ENCODE measurements around the gene GCNT2. TPM values are rescaled to one million over a fixed set of nuclear protein-coding genes. Genes with fewer than 3 reads are reported as not detected.
"Not testable (repeated sequence)": the region's sequence is repeated elsewhere in the genome, so short reads cannot be mapped to it uniquely, and the experiment has no call there.

GCNT2 gene
- total RNA-seq, 1 donor from 2014 or later, result 16.7 TPM

DNA sequence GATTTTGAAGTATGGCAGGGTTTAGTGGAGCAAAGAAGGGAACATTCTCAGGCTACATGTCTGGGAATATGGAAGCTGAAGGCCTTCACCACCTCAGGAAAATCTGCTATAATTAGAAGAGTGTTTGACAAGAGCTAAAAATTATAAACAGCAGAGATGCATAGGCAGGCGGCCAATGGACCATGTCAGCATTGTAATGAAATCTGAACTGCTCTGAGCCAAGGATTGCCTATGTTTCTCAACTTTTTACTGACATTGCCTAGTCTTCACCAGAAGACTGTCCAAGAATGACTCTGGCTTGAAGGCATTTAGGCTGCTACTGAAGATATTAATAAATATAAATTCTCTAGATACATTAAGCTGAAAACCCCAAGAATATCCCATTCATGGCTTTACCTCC, 89.1 kb downstream of the GCNT2 start:
- H3K4me1 ChIP-seq, result peaks cover 0 to 11% of the 10 kb centered on the region in 2 donors
- no peak for DNase-seq (ENCODE audit: low spot score in 2 of 2)
- intact Hi-C loops (cut with DNase I), result no loop called here

DNA sequence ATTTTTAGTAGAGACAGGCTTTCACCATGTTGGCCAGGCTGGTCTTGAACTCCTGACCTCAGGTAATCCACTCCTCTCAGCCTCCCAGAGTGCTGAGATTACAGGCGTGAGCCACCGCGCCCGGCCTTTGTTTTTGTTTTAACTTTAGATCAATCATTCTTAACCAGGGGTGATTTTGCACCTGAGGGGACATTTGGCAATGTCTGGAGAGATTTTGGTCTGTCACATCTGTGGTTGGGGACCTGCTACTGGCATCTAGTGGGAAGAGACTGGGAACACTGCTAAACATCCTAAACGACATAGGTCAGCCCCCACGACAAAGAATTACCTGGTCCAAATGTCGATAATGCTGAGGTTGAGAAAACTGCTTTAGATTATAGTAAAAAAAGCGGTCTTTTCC, 91.0 kb downstream of the GCNT2 start:
- Histone ChIP-seq H3K27ac (no peak overlapping the region), H3K27me3 (no peaks in the 10 kb centered on the region), H3K4me3 (no peak overlapping the region), H3K4me1 (peaks cover 0 to 11% of the 10 kb centered on the region in 2 donors), H3K9me3 (no peaks in the 10 kb centered on the region), H3K36me3 (no peaks in the 10 kb centered on the region)
- TF ChIP-seq, protein P1, sequence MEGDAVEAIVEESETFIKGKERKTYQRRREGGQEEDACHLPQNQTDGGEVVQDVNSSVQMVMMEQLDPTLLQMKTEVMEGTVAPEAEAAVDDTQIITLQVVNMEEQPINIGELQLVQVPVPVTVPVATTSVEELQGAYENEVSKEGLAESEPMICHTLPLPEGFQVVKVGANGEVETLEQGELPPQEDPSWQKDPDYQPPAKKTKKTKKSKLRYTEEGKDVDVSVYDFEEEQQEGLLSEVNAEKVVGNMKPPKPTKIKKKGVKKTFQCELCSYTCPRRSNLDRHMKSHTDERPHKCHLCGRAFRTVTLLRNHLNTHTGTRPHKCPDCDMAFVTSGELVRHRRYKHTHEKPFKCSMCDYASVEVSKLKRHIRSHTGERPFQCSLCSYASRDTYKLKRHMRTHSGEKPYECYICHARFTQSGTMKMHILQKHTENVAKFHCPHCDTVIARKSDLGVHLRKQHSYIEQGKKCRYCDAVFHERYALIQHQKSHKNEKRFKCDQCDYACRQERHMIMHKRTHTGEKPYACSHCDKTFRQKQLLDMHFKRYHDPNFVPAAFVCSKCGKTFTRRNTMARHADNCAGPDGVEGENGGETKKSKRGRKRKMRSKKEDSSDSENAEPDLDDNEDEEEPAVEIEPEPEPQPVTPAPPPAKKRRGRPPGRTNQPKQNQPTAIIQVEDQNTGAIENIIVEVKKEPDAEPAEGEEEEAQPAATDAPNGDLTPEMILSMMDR (IDR thresholded peaks at IDR 0.05), result no peak
- DNase-seq (ENCODE audit: low spot score in 2 of 2), result no peak
- intact Hi-C loops (cut with DNase I), result no loop called here

More for the DNA sequence above, 89.1 kb downstream of the GCNT2 start:
- Histone ChIP-seq H3K27me3 (no peaks in the 10 kb centered on the region), H3K9me3 (no peaks in the 10 kb centered on the region), H3K27ac (peak overlapping the region in 1 of 2 donors; percentile 41), H3K4me3 (no peak overlapping the region), H3K36me3 (no peaks in the 10 kb centered on the region)
- TF ChIP-seq, protein P1 (IDR thresholded peaks at IDR 0.05), result no peak

DNA sequence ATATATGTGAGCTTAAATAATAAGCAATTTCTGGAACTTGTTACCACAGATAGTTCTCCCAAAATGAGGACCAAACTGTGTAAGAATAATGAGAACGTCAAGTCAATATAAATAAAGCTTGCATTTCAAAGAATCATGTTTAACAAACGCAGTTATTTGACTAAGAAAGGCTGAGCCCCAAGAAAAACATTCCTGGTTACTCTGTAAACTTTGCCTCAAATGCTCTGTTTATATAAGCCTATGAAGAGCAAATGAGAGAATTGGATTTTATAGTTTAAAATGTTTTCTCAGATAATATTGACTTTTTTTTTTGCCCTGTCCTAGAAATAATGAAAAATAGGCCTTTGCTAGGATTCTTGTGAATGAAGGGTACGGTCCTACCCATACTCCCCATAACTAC, 91.9 kb downstream of the GCNT2 start:
- Histone ChIP-seq H3K36me3 (no peaks in the 10 kb centered on the region), H3K4me1 (peaks cover 0 to 11% of the 10 kb centered on the region in 2 donors), H3K9me3 (no peaks in the 10 kb centered on the region), H3K27me3 (no peaks in the 10 kb centered on the region), H3K4me3 (no peak overlapping the region), H3K27ac (peak overlapping the region in 1 of 2 donors; percentile 28)
- DNase-seq (ENCODE audit: low spot score in 2 of 2), result no peak
- intact Hi-C loops (cut with DNase I), result no loop called here
- TF ChIP-seq, protein P1 (IDR thresholded peaks at IDR 0.05), result no peak

DNA sequence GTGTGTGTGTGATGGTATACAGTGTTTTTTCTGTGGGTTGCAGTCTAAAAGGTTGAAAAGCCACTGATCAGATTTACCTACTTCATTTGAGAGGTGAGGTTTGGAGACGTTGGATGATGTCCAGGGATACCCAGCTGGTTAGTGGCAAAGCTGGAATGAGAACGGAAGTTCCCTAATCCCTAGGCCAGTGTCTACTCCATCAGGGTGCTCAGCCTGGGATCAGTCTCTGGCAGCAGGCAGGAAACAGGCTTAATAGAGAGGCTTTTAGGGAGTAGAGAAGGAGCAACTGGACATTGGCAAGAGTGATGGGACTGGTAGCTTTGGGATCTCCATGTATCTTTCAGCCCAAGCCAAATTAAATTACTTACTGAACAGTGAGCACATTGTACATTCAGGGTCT, 92.6 kb downstream of the GCNT2 start:
- Histone ChIP-seq H3K27me3 (no peaks in the 10 kb centered on the region), H3K27ac (peak overlapping the region; percentile 0 to 6), H3K4me3 (no peak overlapping the region), H3K36me3 (no peaks in the 10 kb centered on the region), H3K4me1 (peaks cover 0 to 11% of the 10 kb centered on the region in 2 donors), H3K9me3 (no peaks in the 10 kb centered on the region)
- TF ChIP-seq, protein P1 (IDR thresholded peaks at IDR 0.05), result no peak
- intact Hi-C loops (cut with DNase I), result no loop called here
- DNase-seq (ENCODE audit: low spot score in 2 of 2), result no peak

DNA sequence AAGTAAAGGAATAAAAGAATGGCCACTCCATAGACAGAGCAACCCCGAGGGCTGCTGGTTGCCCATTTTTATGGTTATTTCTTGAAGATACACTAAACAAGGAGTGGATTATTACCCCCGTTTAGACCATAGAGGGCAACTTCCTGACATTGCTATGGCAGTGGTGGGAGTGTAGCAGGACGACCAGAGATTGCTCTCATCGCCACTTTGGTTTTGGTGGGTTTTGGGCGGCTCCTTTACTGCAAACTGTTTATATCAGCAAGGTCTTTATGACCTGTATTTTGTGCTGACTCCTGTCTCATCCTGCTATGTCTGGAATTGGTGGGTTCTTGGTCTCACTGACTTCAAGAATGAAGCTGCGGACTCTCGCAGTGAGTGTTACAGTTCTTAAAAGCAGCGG, 94.5 kb downstream of the GCNT2 start:
- intact Hi-C loops (cut with DNase I), result no loop called here
- TF ChIP-seq, protein P1 (IDR thresholded peaks at IDR 0.05), result no peak
- H3K4me3 ChIP-seq, result no peak overlapping the region
- no peak overlapping the region for H3K27ac ChIP-seq
- no peaks in the 10 kb centered on the region for H3K36me3 ChIP-seq
- no peaks in the 10 kb centered on the region for H3K27me3 ChIP-seq
- peaks cover 0 to 22% of the 10 kb centered on the region in 2 donors for H3K4me1 ChIP-seq
- H3K9me3 ChIP-seq, result no peaks in the 10 kb centered on the region
- DNase-seq (ENCODE audit: low spot score in 2 of 2), result no peak

DNA sequence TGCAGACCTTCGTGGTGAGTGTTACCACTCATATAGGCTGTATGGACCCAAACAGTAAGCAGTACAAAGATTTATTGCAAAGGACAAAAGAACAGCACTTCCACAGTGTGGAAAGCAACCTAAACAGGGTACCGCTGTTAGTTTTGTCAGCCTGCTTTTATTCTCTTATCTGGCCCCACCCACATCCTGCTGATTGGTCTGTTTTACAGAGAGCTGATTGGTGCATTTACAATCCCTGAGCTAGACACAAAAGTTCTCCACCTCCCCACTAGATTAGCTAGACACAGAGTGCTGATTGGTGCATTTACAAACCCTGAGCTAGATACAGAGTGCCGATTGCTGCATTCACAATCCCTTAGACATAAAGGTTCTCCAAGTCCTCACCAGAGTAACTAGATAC, 95.1 kb downstream of the GCNT2 start:
- H3K27me3 ChIP-seq; H3K27ac ChIP-seq; H3K9me3 ChIP-seq; DNase-seq (ENCODE audit: low spot score in 2 of 2); H3K36me3 ChIP-seq; H3K4me3 ChIP-seq; intact Hi-C loops (cut with DNase I): not testable (repeated sequence)
- H3K4me1 ChIP-seq, result peaks cover 0 to 22% of the 10 kb centered on the region in 2 donors
